SU-DHL-6 (cell line): ENCODE results near the gene PRKAR1B.

Experiments
- CTCF ChIP-seq: fragments of 200-600 bp; sonication (generic); IDR thresholded peaks from one replicate; pipeline ENCODE4 v1.5.1; 2017; ENCODE audit warnings: antibody characterized with exemption, mild to moderate bottlenecking, low read length, moderate library complexity; ENCODE audit not compliant: insufficient read depth, poor library complexity, severe bottlenecking
- EZH2phosphoT487 ChIP-seq: fragments of 200-600 bp; sonication (generic), shearing (Covaris generic); conservative IDR thresholded peaks from 2 replicates; pipeline ENCODE4 v1.6.1; 2018; ENCODE audit warnings: mild to moderate bottlenecking, antibody characterized with exemption, low read length, moderate library complexity, mixed read lengths

GRCh38 chr7:732556-732955, 5.5 kb upstream of the PRKAR1B start:
- TF ChIP-seq CTCF (no peak), EZH2phosphoT487 (no peak)
